HG03095 (cell line): ENCODE results near the gene VWA8.
"Not testable (repeated sequence)": the region's sequence is repeated elsewhere in the genome, so short reads cannot be mapped to it uniquely, and the experiment has no call there.

Source experiments
- ATAC-seq: cut with Tn5 transposase; IDR thresholded peaks from one replicate; pipeline ENCODE4 v1.9.1; 2021; ENCODE audit warnings: moderate library complexity; ENCODE audit not compliant: unreplicated experiment

The VWA8 gene

DNA sequence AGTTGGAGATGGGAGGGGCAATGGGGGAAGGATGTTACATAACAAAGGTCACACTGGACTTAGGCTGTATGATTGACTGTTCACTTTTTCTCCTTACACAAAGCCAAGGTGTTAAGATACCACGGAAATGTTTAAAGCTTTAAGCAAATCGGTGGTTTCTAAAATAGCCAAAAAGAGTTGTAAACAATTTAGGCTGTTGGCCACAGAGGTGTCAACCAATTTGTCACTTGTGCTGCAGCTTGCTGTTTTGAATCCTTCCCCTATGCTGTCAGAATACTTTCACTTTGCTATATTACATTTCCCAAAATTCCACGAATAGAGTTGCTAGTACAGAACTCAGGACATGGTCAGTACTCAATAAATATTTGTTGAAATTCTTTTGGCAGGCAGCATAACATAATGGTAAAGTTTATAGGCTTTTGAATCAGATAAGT, 149.3 kb downstream of the VWA8 start:
- ATAC-seq = peak; percentile 49

DNA sequence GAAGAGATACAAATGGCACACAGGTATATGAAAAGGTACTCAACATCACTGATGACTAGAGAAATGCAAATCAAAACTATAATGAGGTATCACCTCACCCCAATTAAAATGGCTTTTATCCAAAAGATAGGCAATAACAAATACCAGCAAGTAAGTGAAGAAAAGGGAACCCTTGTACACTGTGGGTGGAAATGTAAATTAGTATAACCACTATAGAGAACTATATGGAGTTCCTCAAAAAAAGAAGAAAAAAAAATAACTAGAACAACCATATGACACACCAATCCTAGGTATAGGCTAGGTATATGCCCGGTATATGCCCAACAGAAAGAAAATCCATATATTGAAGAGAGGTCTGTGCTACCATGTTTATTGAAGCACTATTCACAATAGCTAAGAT, 150.9 kb downstream of the VWA8 start:
- no peak for ATAC-seq

DNA sequence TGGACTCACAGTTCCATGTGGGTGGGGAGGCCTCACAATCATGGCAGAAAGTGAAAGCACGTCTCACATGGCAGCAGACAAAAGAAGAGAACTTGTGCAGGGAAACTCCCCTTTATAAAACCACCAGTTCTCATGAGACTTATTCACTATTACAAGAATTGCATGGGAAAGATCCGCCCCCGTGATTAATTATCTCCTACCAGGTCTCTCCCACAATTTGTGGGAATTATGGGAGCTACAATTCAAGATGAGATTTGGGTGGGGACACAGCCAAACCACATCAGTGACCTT, 157.5 kb downstream of the VWA8 start:
- ATAC-seq = not testable (repeated sequence)

DNA sequence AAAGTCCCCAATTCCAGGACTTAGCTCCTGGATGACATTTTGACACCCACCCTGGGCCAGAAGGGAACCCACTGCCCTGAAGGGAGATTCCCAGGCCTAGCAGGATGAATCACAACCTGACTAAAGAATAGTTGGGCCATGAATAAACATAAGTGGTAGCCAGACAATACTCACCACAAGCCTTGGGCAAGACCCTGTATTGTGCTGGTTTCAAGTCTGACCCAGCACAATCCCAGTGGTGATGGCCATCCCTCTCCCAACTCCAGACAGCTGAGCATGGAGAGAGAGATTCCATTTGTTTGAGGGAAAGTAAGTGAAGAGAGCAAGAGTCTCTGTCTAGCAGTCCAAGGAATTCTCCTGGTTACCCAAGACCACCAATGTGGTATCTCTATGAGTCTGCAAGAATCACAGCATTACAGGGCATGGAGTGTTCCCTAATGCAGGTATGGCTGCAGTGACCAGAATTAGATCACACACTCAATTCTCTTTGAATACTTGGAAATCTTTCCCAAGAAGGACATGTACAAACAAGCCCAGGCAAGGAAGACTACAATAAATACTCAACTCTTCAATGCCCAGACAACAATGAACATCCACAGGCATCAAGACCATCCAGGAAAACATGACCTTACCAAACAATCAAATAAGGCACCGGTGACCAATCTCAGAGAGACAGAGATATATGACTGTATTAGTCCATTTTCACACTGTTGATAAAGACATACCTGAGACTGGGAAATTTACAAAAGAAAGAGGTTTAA, 158.0 kb downstream of the VWA8 start:
- ATAC-seq = no peak

DNA sequence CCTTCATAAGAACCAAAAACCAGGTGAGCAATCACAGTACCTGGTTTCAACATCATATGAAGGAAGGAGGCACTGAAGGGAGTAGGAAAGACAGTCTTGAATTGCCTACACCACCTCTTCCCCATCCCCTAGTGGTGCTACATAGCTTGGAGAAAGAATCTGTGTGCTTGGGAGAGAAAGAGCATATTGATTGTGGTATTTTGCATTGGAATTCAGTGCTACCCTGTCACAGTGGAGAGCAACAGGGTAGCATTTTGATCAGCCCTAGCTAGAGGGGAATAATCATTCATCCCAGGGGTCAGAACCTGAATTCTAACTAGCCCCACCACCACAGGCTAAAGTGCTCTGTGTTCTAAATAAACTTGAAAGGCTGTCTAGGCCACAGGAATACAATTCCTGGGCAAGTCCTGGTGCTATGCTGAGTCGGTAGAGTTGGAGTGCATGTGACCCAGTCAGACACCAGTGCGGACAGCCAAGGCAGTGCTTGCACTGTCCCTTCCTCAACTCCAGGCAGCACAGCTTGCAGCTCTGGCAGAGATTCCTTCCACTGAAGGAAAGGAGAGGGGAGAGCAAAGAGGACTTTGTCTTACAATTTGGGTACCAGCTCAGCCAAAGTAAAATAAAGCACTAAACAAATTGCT, 158.7 kb downstream of the VWA8 start:
- ATAC-seq = no peak

DNA sequence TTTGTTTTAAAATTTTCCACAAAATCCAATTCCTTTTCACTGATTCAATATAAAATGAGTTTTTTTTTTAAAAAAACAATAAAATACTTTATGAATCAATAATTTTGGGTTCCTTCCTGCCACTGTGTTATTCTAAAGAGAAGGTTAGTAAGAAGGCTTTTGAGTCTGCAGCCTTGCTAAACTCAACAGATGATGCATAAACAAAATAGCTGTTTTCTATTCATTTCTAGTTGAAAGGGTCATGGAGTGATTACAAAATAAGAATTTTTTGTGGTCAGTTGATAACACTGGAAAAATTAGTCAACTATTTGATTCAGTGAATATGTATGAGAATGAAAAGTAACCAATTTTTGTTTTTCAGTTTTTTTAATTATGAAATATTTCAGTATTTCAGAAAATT, 169.9 kb downstream of the VWA8 start:
- ATAC-seq = no peak

DNA sequence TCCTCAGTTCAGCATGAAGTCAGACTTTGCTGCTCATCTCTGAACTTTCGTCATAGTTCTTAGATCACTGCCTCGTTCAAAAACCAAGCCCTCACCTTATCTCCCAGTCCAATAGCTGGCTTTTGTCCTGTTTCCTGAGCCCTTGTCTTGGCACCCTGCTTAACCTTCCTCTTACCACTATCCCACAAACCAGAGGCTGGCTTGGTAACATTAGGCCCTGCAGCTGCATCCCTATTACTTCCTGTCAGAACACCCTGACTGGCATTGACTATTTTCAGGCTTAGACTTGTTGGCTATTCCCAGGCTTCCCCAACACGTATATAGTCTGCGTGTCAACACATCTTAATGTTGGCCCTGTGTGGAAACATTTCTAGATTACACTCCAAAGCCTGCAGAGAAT, 172.4 kb downstream of the VWA8 start:
- ATAC-seq = no peak

DNA sequence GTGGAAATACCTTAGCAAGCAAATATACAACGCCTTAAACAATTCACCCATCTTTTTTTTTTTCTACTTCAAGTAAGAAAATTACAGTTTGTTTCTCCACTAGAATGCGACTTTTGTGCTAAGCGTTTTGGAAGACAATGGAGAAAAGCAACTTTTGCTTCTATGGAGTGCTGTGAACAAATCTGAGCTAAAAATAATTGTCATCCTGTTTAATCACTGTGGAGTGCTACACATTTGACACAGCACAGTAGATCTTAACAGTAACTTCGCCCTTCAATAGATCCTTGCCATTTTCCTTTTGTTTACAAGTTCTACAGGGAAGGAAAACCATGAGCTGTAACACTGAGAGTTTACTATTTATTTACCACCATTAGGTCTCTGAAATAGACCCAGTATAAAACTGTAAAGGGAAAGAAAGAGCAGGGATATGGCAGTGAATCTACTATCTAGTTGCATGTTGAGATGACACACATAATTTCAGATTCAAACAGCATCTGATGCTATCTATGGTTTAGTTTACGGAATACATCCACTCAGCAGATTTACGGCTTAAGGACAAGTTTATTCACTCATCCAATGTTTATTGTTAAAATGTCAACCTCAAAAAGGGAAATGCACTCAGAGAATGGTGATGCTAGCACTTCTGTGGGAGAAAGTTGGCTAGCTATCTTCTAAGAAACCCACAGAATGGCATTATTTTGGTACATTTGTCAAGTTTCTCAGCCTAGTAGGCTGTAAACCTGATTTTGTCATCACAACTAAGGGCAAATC, 175.3 kb downstream of the VWA8 start:
- no peak for ATAC-seq

DNA sequence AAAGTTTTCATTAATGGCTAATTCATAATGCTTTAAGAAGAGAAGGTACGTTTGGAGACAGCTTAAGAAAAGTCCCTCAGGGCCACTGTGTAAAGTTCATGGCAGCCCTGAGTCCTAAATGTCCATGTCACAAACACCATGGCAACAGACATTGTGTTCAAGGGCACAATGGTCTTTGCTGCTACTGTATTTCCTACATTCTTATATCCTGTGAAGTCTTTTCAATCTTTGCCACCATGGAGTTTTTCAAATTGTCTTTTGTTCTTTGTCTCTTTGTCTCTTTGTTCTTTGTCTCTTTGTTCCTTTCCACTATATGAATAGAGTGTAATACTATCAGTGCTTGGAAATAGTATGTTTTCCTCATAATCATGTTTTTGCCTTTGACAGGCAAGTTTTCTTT, 178.8 kb downstream of the VWA8 start:
- no peak for ATAC-seq

DNA sequence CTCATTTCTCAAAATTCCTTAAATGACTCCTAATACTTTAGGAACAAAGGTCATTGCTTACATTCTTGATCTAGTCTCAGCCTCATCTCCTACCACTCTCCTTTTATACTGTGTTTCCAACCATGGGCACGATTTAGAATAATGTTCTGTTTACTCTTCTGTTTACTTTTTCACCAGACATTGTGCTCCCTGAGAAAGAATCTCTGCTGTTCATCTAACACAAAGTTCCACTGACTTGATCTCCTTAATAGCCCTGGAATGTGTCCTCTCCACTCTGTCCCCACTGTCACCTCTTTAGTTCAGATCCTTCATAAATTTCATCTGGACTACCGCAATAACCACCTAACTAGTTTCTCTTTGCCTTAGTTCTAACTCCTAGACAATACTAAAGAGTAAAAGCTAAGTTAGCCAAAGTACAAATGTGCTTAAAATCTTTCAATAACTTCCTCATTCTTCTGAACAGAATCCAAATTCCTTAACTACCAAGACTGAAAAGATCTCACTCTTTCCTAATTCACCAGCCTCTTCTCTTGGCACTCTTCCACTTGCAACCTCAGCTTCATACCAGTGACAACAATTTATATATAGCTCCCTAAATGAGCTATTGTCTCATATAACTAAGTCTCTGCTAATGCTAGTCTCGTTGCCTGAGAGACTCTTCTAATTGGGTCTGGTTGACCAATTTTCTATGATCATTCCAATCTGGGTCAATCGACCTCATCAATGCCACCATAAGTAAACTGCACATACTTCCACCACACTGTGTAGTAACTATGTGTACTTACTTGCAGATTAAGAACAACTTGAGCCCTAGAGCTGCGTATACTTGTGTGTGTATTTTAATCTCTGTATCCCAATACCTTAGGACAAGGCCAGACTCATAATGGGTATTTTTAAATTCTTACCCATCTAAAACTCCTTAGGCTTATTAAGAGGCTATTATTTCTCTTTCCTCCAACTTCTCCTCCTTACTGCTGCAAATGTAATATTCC, 179.9 kb downstream of the VWA8 start:
- ATAC-seq = no peak

DNA sequence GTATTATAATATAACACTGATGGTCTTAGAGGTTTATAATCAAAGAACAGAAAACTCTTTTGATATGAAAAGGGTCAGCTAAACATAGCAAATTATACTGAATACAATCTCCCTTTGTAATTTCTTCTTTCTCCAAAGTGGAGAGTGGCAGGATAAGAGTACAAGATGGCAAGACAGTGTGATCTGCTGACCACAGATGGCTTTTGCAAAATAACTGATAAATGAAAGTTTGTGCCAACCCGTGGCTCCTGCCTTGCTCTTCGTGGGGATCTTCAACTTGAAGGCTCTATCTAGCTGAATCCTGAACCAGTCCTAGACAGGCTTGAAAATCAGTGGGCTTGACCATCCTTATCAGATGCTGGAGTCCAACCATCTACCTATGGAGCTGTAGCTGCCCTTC, 185.7 kb downstream of the VWA8 start:
- no peak for ATAC-seq

DNA sequence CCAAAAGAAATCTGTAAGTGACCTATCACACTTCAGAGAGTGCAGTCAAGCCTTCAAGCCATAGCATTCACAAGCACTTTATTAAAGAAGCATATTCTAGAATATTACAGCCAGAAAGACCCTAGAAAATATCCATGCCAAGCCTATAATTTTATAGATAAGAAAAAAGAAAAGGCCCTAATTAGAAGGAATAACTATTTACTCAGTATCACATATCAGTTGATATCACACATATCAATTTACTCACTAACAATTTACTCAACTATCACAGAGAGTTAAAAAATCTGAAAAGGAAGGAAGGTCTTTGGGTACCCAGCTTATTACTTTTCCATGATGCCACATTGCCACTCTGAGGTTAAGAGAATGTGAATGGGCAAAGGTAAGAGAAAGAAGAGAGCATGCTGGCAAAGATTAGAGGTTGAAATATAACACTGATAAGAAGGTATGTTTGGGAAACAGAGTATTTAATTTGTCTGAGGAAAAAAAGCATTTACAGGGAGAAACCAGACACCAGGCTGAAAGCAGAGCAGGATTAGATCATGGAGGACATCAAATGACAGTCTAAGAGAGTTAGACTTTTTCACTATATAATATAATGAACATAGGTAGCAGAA, 186.2 kb downstream of the VWA8 start:
- ATAC-seq = no peak

DNA sequence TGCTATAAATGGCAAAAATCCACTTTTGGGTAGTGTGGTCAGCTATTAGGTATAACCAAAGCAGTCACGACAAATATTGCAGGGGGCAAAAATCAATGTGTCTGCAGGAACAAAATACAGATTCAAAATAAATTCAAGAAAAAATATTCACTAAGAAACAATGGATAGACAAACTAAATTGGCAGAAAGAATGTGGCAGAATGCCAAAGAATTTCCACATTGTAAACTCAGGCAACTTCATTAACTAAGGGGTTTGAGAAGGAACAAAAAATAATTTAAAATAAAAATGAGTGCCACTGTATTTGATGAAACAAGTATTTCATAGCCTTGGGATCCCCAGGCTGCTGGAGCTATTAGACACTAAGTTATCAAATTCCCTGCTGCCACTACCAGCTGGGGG, 193.1 kb downstream of the VWA8 start:
- ATAC-seq = no peak

DNA sequence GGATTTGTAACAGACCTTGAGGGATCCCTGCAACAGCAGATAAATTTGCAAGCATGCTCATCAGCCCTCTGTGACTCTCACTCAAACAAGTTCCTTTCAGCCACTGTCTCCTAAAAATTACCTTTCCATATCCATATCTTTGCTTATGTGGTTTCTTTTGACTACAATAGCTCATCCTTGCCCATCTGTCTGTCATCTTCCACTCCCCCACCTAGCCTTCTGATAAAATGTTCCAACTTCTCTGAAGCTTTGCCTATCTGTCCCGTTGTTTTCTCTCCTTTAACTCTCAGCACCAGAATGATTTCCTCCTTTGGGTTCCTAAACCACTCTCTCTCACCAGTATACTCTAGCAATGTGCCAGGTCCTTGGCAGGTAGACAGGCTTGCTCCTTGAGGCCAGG, 194.5 kb downstream of the VWA8 start:
- no peak for ATAC-seq

DNA sequence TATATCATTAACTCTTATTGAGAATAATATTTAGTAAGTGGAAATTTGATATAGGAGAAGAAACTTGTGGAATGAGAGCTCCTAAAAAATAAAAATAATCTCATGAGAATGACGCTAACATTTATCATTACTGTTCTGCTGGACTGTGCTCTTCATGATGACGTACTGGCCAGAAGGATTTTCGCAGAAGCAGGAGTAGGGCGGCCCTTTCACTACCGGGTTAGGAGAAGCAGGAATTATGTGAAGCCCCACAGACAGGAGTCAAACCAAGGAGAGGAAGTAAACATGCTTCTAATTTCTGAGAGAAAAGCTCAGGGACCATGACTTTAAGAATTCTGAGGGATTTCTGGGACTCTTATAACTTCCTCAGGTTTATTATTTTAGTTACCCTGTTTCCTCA, 195.1 kb downstream of the VWA8 start:
- ATAC-seq = no peak

DNA sequence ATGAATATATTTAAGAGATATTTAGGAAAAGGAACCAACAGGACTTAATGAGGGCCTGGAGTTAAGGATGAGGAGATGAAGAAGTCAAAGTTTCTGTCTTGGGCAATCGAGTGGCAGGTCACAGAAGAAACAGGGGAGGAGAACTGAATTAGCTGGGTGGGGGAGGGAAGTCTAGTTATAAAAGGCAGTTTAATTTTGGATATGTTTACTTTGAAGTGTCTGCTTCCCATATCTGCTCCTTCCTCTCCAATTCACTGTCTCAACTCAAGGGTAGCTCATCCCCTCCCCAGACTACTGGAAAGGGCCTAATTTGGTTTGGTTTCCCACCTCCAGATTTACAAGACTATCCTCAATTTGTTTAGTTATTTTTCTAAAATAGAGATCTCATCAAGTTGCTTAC, 195.9 kb downstream of the VWA8 start:
- ATAC-seq = no peak

DNA sequence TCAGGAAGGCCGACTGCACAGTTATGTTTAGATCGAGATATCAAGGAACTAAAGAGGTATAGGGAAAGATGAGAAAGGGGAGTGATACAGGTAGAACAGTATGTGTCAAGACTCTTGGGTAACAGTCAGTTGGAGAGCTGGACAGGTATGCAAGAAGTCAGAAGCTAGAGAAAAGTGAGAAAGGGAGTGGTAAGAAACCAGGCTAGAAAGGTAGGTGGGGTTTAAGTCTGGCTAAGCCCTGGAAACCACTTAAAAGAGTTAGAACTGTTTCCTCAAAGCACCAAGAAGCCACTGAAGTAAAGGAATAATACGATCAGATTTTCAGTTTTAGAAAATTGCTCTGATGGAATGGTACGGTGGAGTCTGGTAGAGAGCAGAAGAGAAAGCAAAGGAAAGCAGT, 196.4 kb downstream of the VWA8 start:
- no peak for ATAC-seq

DNA sequence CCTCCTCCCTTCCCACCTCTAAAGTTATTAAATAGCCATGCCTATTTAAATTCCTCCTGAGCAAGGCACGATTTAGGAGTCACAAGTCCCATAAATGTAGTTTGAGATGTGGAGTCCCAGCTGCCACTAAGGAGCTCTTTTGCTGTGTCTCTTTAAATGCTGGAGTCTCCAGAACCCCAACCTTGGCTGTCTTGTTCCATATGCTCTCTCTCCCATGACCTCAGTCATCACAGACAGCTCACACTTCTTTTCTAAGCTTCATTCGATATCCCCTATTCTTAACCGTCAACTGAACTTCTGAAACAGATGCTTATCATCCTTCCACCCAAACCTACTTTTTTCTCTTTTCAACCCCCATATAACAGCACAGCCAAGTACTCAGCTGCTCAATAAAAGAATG, 197.1 kb downstream of the VWA8 start:
- no peak for ATAC-seq

DNA sequence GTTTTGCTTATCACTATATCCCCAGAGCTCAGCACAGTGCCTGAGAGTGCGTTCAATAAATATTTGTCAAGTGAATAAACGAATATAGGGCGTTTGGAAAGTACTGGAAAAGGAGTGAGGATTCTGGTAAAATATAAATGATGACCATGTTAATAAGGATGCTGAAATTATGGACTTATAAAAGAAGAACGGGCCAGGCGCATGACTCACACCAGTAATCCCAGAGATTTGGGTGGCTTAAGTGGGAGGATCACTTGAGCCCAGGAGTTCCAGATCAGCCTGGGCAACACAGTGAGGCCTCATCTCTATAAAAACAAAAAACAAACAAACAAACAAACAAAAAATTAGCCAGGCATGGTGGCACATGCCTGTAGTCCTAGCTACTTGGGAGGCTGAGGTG, 198.1 kb downstream of the VWA8 start:
- no peak for ATAC-seq

DNA sequence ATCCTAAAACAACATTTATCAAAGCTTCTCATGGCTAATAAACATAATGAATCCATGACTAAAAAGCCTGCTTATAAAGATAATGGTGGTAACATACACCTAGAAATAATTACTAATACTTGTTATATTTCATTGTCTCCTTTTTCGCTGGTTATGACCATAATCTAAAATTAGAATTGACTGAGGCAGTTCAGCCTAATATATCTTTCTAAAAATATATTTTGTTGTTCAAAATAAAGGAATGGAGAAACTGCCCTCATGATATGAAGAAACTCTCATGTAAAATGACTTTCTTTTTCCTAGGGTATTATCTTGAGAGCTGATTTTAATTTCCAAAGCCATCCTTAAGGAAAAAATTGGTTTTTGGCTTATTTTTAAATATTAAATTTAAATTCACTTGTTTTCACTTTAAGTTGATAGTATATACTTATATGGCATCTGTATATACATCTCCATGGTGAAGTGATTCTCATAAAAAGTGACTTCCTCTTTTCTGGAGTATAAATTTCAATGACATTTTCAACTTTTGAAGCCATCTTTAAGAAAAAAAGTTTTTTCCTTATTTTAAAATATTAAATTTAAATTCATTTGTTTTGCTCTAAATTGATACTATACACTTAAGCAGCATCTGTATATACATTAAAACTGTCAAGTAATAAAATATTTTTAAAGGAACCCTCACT, 204.6 kb downstream of the VWA8 start:
- no peak for ATAC-seq
